Amygdala (tissue), 56 donors: ENCODE results near the gene DPY19L1.
"Not testable (repeated sequence)": the region's sequence is repeated elsewhere in the genome, so short reads cannot be mapped to it uniquely, and the experiment has no call there.

Experiments
- DNase-seq, 56 donors: peaks; one replicate each; lab custom pipeline; 2025; lab: John Stamatoyannopoulos, UW

Gene DPY19L1

DNA sequence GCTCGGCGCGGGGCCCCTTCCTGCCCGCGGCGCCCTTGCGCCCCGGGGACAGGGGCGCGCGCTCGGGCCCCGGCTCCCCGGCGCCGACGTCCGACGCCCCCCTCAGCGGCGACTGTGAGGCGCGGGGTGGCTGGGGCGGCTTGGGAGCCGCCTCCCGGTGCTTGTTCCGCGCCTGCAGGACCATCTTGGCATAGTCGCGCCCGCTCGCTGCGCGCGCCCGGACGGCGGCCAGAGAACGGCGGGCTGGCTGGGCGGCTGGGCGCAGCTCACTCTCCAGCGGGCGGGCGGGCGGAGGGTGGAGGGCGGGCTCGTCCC is at the start of gene DPY19L1:
Gene DPY19L1, minus strand, starts transcription at position 275 of the 315 bp plus-strand sequence. Its CDS starts 91 bp downstream, at position 184.
- DNase-seq: no peak

DNA sequence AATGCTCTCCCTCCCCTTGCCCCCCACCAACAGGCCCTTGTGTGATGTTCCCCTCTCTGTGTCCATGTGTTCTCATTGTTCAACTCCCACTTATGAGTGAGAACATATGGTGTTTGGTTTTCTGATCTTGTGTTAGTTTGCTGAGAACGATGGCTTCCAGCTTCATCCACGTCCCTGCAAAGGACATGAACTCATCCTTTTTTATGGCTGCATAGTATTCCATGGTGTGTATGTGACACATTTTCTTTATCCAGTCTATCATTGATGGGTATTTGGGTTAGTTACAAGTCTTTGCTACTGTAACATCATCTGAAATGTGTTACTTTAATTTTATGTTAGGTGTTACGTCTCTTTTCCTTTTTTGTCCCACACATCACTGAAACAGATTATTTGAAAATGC is 42.2 kb upstream of the DPY19L1 start:
- DNase-seq: not testable (repeated sequence)

- not testable (repeated sequence) for DNase-seq
These were observed 36.7 kb upstream of the DPY19L1 start for GRCh38 chr7:35074008-35074407.

DNA sequence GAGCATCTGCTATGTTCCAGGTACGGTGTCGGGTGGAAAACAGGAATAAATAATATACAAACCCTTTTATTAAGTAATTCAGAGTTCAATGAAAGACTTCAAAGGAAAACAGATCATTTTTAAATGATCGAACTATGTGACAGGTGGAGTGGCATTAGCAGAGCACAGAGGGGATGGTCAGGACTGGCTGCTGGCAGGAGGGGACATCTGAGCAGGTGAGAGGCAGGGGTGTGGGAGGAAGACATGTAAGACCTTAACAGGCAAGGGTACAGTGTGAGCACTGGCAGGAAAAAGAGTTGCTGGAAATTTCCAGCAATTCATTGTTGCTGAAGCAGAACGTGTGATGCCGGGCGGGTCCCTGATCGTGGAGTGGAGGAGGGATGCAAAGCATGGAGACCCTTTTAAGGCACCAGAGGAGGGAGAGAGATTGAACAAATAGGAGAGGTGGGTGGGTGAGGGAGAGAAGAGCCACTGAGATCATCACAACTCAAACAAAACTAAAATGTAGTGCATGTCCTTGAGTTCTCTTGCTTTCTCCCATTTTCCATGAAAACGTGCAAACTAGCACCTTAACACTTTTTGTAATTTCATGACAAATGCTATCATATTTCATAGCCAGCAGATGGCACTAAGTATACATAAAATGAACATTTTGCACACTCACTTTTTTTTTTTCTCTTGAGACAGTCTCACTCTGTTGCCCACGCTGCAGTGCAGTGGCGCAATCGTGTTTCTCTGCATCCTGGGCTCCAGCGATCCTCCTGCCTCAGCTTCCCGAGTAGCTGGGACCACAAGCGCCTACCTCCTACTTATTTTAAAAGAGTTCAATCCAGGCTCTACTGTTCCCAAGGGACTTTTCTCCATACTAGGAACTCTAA is 35.9 kb upstream of the DPY19L1 start:
- peak in 7 of 56 donors; percentile 1 to 13 (median 4) for DNase-seq

DNA sequence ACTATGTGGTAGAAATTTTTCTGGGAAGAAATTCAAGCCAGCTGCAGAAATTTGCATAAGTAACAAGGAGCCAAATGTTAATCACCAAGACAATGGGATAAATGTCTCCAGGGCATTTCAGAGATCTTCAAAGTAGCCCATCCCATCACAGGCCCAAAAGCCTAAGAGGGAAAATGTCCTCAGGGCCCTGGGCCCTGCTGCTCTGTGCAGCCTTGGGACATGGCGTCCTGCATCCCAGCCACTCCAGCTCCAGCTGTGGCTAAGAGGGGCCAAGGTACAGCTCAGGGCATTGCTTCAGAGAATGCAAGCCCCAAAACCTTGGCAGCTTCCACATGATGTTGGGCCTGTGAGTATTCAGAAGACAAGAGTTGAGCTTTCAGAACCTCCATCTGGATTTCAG is 31.8 kb upstream of the DPY19L1 start:
- not testable (repeated sequence) for DNase-seq

DNA sequence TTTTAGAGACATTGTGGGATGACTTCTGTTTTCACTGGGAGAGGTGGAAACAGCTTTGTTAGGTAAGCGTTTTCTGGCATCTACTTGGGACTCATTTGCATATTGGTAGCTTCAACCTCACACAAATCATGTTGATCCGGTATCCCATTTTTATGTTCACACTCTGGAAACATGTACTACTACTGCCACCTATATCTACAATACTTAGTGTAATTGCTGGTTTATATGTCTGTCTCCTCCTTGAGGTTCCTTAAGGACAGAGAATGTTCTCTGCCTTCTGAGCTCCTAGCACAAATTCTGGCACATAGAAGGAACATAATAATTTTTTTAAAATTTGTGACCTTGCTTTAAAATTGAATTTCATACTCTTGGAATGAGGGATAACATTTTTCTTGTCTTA is 28.1 kb upstream of the DPY19L1 start:
- DNase-seq: not testable (repeated sequence)

GRCh38 chr7:35058571-35058970 is 21.3 kb upstream of the DPY19L1 start:
- not testable (repeated sequence) for DNase-seq

DNA sequence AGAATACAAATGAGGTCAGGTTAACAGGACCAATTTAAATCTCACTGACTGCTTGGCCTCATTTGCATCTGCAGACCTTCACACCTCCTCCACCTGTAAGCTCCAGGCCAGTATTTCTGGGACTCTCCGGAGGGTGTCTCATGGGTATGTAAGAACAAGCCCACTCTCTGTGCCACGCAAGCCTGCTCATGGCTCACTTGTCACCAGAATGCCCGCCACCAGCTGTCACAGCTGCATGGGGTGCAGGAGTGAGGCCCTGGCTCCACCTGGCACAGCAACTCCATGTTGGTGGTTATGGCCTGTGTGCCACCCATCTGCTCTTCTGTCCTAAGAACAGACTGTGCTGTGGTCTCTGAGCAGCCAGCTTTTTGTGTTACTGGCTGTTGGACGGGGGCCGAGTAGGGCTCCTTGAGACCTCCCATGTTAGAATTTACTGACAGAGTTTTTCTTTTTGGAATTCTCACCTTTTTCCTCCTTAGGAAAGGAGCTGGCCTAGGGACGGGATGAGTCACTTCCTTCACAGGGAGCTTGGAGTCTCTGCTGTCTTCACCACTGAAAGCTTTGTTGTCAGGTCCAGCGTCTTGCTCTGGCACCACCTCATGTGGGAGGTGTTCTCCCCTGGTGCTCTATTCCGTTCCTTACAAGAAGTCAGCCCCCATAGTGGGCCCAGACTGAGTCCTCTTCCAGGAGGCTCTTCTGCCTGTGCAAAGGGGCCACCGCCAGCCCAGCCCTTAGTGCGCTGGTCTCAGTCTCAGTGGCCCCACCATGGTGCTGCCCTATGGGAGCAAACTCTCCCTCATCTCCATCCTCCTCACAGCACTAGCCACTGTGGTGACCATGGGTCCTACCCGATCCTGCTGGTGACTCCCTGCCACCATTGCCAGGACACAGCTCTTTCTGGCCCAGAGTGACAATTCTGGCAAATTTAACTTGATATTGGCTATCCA is 20.5 kb upstream of the DPY19L1 start:
- DNase-seq: not testable (repeated sequence)

- DNase-seq: not testable (repeated sequence)
These were observed 18.4 kb upstream of the DPY19L1 start for GRCh38 chr7:35055733-35056132.

DNA sequence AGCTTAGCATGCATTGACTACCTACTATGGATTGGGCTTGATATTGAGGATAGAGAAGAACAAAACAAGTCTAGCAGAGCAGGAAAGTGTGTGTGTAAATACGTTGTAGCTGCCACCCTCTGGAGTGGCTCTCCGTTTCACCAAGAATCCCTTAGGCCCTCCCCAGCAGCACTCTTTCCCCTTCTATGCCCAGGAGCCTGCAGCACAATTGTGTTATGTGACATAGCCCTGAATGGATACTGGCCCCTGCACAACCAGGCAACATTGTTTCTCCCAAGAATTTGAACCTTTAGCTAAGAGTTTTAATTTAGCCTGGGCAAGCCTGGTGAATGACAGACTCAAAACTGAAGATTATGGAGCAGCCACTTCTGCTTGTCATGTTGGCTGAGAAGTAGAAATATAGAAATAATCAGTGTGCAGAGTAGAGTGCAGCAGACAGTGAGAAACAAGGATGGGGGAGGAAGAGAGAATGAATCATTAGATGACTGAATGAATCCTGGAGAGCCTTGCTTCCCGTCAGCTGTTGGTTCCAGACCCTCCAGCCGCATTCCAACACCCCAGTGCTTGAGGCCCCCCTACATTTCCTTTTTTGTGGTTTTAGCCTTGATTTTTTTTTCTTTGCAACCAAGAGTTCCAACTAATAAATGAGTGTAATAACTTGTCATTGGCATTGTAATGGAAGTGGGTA is 16.3 kb upstream of the DPY19L1 start:
- not testable (repeated sequence) for DNase-seq

DNA sequence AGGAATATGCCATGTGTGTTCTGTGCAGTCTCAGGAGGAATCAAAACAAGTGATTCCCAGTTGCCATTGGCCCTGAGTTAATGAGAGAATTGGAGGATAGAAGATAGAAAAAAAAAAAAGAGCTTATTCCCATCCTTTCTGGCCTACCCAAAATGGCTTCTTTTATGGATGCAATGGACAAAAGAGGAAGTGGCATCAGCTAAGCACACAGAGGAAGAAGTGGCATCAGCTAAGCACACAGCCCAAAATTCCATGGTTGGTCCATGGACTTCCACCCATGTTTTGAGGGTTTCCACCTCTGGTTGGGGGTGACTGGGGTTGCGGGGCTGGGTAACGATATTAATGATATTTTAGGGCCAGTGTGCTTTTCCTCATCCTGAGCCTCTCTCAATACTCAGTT is 11.1 kb upstream of the DPY19L1 start:
- not testable (repeated sequence) for DNase-seq

DNA sequence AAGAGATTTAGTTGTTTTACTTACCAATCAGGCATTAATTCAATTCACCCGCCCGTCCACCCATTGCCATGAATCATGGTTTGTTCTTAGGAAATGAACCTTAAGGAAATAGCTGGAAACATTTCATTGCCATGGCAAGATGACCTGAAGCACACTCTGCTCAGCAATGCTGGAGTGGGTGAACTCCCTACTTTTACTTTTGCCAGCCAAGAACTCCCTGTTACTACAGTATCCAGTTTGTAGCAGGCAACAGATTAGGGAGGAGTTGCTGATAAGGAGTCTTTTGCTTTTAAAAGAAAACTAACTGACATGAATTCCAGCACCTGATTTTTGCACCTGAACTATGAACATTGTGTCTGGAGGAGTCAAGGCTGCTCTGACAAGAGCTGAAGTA is 10.6 kb upstream of the DPY19L1 start:
- DNase-seq: not testable (repeated sequence)

GRCh38 chr7:35047263-35047911 is 10.1 kb upstream of the DPY19L1 start:
- not testable (repeated sequence) for DNase-seq

- DNase-seq: not testable (repeated sequence)
These were observed 6.0 kb upstream of the DPY19L1 start for GRCh38 chr7:35043301-35043700.

DNA sequence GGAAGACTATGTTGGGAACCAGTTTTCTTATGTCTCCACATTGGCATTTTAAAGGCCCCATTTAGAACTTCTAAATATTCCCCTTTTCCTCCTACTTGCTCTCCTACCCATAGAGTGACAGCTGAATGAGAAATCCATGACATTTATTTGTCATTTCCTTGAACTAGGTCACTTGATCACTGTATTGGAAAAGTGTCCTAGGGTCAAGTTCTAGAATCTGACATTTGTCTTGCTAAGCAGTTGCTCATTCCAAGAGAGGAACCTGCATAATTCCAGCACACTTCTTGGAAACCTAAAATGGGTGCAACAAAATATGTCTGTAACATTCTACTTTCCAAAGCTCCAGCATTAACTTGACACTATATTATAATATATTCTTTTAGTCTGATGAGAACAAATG is 3.6 kb upstream of the DPY19L1 start:
- DNase-seq: no peak

DNA sequence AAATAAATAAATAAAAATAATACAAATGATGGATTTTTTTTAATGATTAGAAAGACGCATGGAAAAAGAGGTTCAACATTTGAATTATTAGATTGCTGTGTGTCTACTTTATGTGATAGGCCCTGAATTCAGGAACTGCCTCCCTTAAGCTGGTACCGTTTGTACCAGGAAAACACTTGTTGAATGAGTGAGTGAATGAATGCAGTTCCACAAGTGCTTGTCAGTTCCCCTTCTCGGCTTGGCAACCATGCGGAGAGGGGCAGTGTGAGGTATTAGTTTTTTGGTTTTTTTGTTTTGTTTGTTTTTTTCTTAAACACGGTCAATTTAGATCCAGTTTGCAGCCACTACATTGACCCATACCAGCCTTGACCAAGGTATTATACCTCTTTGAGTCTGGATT is 2.1 kb upstream of the DPY19L1 start:
- no peak for DNase-seq

DNA sequence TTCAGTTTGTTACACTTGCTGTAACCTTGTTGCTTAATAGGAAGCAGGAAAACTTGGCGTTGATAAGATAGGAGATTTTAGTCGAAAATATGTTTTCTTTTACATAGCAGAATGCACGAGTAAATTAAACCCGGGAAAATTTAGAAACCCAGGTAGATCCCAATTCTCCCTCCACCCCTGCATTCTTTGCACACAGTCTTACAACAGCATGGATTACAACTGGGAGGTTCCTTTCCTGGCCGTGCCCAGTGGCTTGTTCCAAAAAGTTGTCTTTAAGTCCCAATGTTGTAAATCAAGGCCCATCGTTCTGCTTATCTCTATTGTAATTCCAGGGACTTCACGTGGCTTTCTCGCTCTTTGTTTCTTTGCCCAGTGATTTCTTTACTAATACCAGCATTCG is 1.1 kb upstream of the DPY19L1 start:
- no peak for DNase-seq

DNA sequence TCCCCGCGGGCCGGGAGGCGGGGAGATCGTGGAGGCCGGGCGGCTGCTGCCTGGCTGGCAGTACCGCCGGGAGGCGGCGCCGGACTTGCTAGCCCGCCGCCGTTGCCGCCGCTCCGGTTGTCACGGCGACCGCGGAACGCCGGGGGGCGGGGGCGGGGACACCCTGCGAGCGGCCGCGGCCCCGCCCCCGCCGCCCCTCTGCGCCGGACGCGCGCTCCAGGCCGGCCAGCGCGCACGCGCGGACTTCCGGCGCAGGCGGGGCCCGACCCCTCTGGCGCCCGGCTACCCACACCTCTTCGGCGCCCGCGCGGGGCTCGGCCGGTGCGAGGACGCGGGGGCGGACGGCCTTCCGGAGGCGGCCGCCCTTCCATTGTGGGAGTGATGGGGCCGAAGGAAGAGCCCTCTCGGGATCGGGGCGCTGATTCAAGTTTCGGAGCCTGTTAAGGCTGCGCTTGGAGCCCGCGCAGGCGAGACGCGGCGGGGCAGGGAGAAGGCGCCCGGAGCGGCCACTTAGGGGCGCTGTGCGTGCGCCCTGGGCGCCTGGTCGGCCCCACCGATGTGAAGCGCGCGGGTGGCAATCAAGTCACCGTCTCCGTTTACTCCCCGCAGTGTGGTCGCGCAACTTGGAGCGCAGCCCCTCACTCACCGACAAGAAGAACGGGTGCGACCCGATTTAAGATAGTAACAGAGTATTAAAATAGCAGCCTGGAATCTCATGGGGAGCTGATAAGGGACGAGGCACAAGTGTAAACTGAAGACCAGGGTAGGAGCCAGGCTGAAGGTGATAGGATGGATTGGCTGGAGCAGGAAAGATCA is 449 bp upstream of the DPY19L1 start:
- peak in 55 of 56 donors; percentile 50 to 97 (median 91) for DNase-seq
